K562 (cell line): ENCODE results near the gene ZNF318. TPM values are rescaled to one million over a fixed set of nuclear protein-coding genes. Genes with fewer than 3 reads are reported as not detected.

ENCODE experiments used
- ATAC-seq: fragments of 200-7000 bp; cut with Tn5 transposase; 3 replicates; pipeline ENCODE4 v1.9.1; 2020; ENCODE audit warnings: moderate library complexity
- BruUV-seq: library from RNA; stranded (reverse); fragments of 400-500 nt; replicated peaks from 2 replicates; lab custom pipeline; 2021; lab: Mats Ljungman, UMichigan
- CTCF ChIA-PET: fragments of 300-600 bp; formaldehyde crosslinking; extraction: SDS; loops from one replicate; lab custom pipeline; 2021; ENCODE audit warnings: low intra/inter-chr PET ratio; lab: Yijun Ruan, JAX
- POLR2A ChIA-PET: fragments of 300-600, 350-650 bp; sonication (Branson Sonifier 250); formaldehyde crosslinking; extraction: SDS; loops from one replicate; lab custom pipeline; 2021; ENCODE audit warnings: antibody characterized with exemption, inconsistent platforms; lab: Yijun Ruan, JAX
- DNase-seq, 4 experiments: peaks; one replicate each; pipeline versions ENCODE4 v3.0.0 to v3.0.0-alpha.2; 2011 to 2018; ENCODE audit warnings: low spot score in 3 of 4, mixed read lengths in 3 of 4; ENCODE audit errors: extremely low read depth in 1 of 4
- FAIRE-seq: peaks from 2 replicates; lab custom pipeline; 2011; peaks lifted over from hg19 to GRCh38; lab: Jason Lieb, UNC
- H2AFZ ChIP-seq: 2 replicates; pipeline ENCODE4 v1.6.0; 2011; ENCODE audit warnings: low read depth, low read length, control low read depth, inconsistent platforms
- H3K27ac ChIP-seq: fragments of 200-600 bp; 3 replicates; pipeline ENCODE4 v1.8.0; 2011; ENCODE audit warnings: low read depth, mild to moderate bottlenecking, control low read depth, inconsistent platforms, low read length, moderate library complexity, mixed read lengths; ENCODE audit errors: extremely low read depth
- H3K27me3 ChIP-seq, 2 experiments: fragments of 300-600 bp in 1 of 2; 2 replicates in 1 of 2; 3 replicates in 1 of 2; pipeline versions ENCODE4 v1.6.0 to v1.8.0; 2011; ENCODE audit warnings: inconsistent platforms in 2 of 2, low read length in 2 of 2, mild to moderate bottlenecking in 1 of 2, mixed read lengths in 1 of 2, moderate library complexity in 1 of 2; ENCODE audit not compliant: control insufficient read depth in 2 of 2, insufficient read depth in 2 of 2
- H3K36me3 ChIP-seq: fragments of 300-600 bp; 3 replicates; pipeline ENCODE4 v1.8.0; 2011; ENCODE audit warnings: mild to moderate bottlenecking, low read length, inconsistent platforms; ENCODE audit not compliant: control insufficient read depth, insufficient read depth
- H3K4me1 ChIP-seq, 2 experiments: fragments of 200-600 bp in 1 of 2; replicated peaks in 1 of 2; 2 replicates in 1 of 2; 3 replicates in 1 of 2; pipeline versions ENCODE4 v1.5.1 to v1.8.0; 2011; ENCODE audit warnings: inconsistent platforms in 2 of 2, low read length in 2 of 2, mild to moderate bottlenecking in 1 of 2, mixed read lengths in 1 of 2, moderate library complexity in 1 of 2; ENCODE audit not compliant: control insufficient read depth in 2 of 2, insufficient read depth in 2 of 2
- H3K4me2 ChIP-seq: 2 replicates; pipeline ENCODE4 v1.6.1; 2011; ENCODE audit warnings: low read length, control low read depth, inconsistent platforms, mixed read lengths; ENCODE audit not compliant: insufficient read depth
- H3K4me3 ChIP-seq: fragments of 200-600 bp; sonication (generic), shearing (Covaris generic); 2 replicates; pipeline ENCODE4 v1.5.1; 2016; ENCODE audit warnings: control low read depth, inconsistent platforms
- H3K79me2 ChIP-seq: fragments of 200-600 bp; 3 replicates; pipeline ENCODE4 v1.8.0; 2011; ENCODE audit warnings: low read length, inconsistent platforms; ENCODE audit not compliant: control insufficient read depth, insufficient read depth
- H3K9ac ChIP-seq, 2 experiments: 2 replicates each; pipeline versions ENCODE4 v1.6.0 to v1.6.1; 2011; ENCODE audit warnings: low read depth in 2 of 2, low read length in 2 of 2, control low read depth in 1 of 2, inconsistent platforms in 1 of 2, mild to moderate bottlenecking in 1 of 2, mixed read lengths in 1 of 2; ENCODE audit not compliant: insufficient read depth in 1 of 2
- H3K9me1 ChIP-seq: one replicate; pipeline ENCODE4 v1.6.0; 2011; ENCODE audit warnings: inconsistent platforms, mild to moderate bottlenecking, low read length, moderate library complexity; ENCODE audit not compliant: control insufficient read depth, insufficient read depth
- H3K9me3 ChIP-seq: replicated peaks from 2 replicates; pipeline ENCODE4 v1.5.1; 2011; ENCODE audit warnings: low read depth, low read length, inconsistent platforms; ENCODE audit not compliant: control insufficient read depth, insufficient read depth
- H4K20me1 ChIP-seq: replicated peaks from 2 replicates; pipeline ENCODE4 v1.6.1; 2011; ENCODE audit warnings: low read length, inconsistent platforms, mixed read lengths; ENCODE audit not compliant: control insufficient read depth, insufficient read depth
- GABPA ChIP-seq: fragments of 200-800 bp; sonication (Bioruptor generic); conservative IDR thresholded peaks from 2 replicates; pipeline ENCODE4 v1.6.1; 2016; ENCODE audit warnings: low read depth, missing genetic modification characterization, missing compliant biosample characterization
- PHTF2 ChIP-seq: fragments of 250-450 bp; sonication (Bioruptor Pico); IDR thresholded peaks from 2 replicates; pipeline ENCODE4 v1.5.0; 2021; ENCODE audit warnings: mild to moderate bottlenecking
- TEAD1 ChIP-seq, 2 experiments: fragments of 450-650 bp in 1 of 2; sonication (generic) in 1 of 2; formaldehyde crosslinking; IDR thresholded peaks; 2 replicates each; pipeline versions ENCODE4 v1.4.0 to v1.8.0; 2020 to 2022; ENCODE audit warnings: mild to moderate bottlenecking in 2 of 2, missing genetic modification reagents in 1 of 2
- TSC22D4 ChIP-seq: fragments of 450-650 bp; IDR thresholded peaks from 2 replicates; pipeline ENCODE4 v1.6.1; 2016; ENCODE audit warnings: missing genetic modification characterization, missing biosample characterization, control low read depth
- WGBS: fragments of 100-300 bp; shearing (Covaris generic); methylation state at CpG from one replicate; pipeline ENCODE4 v1.1.6; 2016; ENCODE audit warnings: low coverage, mixed read lengths; ENCODE audit not compliant: insufficient coverage; ENCODE audit errors: missing lambda C conversion rate; 5-methylcytosine and 5-hydroxymethylcytosine counted together
- in situ Hi-C: fragments of 300-500 bp; cut with MboI; formaldehyde crosslinking; loops from 4 replicates; pipeline ENCODE4 v1.15.0; 2018; ENCODE audit warnings: inconsistent platforms, mixed read lengths
- intact Hi-C: fragments of 100-400 bp; cut with micrococcal nuclease; formaldehyde crosslinking; loops from 2 replicates; pipeline ENCODE4 v1.14.2; 2022
- polyA plus RNA-seq, 8 experiments: library from polyadenylated mRNA; depleted of rRNA in 4 of 8; stranded (reverse) in 5 of 8; unstranded in 3 of 8; fragments of >200 nt; fragmentation: Nextera tagmentation in 2 of 8; fragmentation: Illumina TruSeq in 1 of 8; extraction: Ambion mirVana in 2 of 8; extraction: Trizol in 1 of 8; gene quantifications; 2 replicates each; pipeline versions ENCODE4 v1.2.1 to v1.2.3, GENCODE V29; 2011 to 2014; ENCODE audit warnings: inconsistent platforms in 1 of 8, missing spikeins in 1 of 8
- total RNA-seq, 7 experiments: library from RNA; depleted of rRNA in 6 of 7; stranded (reverse); fragments of >200 nt in 6 of 7; fragmentation: Illumina TruSeq in 2 of 7; extraction: Trizol in 2 of 7; gene quantifications; 2 replicates each; pipeline versions ENCODE4 v1.2.1 to v1.2.3, GENCODE V29; 2011 to 2021; ENCODE audit warnings: low replicate concordance in 1 of 7
- TF ChIP-seq, protein P1 (sequence below), 3 experiments: IDR thresholded peaks in 2 of 3; conservative IDR thresholded peaks in 1 of 3; 2 replicates each; pipeline ENCODE4 v1.5.1; 2011 to 2012; ENCODE audit warnings: low read length in 3 of 3, mild to moderate bottlenecking in 3 of 3, control low read depth in 2 of 3, improper control_type of control experiment in 1 of 3, inconsistent platforms in 1 of 3, low read depth in 1 of 3, mixed read lengths in 1 of 3, moderate library complexity in 1 of 3; ENCODE audit not compliant: insufficient read depth in 2 of 3

Gene ZNF318
- total and polyA plus RNA-seq, 9 of the 15 experiments (the other 6 are each of a cell fraction or from before 2014, with no cell fraction given) = 3.2 to 19.0 (median 9.2) TPM

DNA sequence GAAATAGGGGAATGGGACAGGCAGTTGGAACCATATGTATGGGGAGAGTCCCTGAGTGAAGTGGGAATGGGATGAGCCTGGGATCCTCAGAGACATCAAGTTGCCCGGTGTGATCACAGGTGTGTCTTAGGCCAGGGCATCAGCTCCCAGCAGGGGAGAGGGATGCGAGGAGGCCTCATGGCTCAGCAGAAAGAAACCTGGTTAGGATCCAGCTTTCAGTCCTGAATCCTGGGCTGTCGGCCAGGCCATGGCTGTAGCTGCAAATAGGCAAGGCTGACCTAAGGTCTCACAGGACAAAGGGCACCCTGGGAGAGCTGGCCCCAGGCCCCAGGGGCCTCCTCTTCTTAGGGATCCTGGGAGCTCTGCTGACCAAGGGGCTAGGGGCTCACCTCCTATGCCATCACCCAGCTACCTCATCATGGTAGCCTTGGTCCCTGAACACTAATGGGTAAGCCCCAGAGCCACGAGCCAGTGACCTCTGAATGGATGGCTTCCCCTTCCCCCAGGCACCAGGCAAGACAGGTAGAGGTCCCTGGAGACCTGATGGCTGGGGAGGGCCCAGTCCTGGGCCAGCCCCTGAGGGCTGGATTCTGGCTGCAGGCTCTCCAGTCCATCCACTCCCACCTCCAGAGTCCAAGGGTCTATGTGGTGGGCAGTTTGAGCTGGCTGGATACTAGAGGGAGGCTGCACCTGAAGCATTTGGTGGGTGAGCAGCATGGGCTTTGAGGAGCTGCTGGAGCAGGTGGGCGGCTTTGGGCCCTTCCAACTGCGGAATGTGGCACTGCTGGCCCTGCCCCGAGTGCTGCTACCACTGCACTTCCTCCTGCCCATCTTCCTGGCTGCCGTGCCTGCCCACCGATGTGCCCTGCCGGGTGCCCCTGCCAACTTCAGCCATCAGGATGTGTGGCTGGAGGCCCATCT is 71.5 kb downstream of the ZNF318 start, which contains the start of gene SLC22A7:
TSS of gene SLC22A7 (plus strand) at position 617 of the 921 bp plus-strand sequence. CDS start at position 716, 99 bp downstream.
- no peaks in the 10 kb centered on the region for H3K79me2 ChIP-seq
- H3K36me3 ChIP-seq = no peaks in the 10 kb centered on the region
- BruUV-seq = no TSS peak
- in situ Hi-C loops (no loop called here), intact Hi-C loops (no loop called here)
- TF ChIP-seq, protein P1, sequence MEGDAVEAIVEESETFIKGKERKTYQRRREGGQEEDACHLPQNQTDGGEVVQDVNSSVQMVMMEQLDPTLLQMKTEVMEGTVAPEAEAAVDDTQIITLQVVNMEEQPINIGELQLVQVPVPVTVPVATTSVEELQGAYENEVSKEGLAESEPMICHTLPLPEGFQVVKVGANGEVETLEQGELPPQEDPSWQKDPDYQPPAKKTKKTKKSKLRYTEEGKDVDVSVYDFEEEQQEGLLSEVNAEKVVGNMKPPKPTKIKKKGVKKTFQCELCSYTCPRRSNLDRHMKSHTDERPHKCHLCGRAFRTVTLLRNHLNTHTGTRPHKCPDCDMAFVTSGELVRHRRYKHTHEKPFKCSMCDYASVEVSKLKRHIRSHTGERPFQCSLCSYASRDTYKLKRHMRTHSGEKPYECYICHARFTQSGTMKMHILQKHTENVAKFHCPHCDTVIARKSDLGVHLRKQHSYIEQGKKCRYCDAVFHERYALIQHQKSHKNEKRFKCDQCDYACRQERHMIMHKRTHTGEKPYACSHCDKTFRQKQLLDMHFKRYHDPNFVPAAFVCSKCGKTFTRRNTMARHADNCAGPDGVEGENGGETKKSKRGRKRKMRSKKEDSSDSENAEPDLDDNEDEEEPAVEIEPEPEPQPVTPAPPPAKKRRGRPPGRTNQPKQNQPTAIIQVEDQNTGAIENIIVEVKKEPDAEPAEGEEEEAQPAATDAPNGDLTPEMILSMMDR (IDR thresholded peaks at IDR 0.05 in 2 of 3, conservative IDR thresholded peaks at IDR 0.05 in 1 of 3; ENCODE audit: insufficient read depth in 2 of 3, low read depth in 1 of 3, low read length in 3 of 3) = no peak
- no peak for TF ChIP-seq GABPA (tag)
- TF ChIP-seq PHTF2 = no peak
- TF ChIP-seq TEAD1 (CRISPR knock-in tag; IDR thresholded peaks at IDR 0.05) = no peak
- TF ChIP-seq TSC22D4 = no peak
- no peaks in the 10 kb centered on the region for H3K9me3 ChIP-seq
- WGBS = under 1% methylated on average over 10 of the region's 10 CpGs
- H2AFZ ChIP-seq = no peak within 1 kb of the TSS
- no peak within 1 kb of the TSS for H3K27ac ChIP-seq
- no peak within 1 kb of the TSS for H3K4me2 ChIP-seq
- H3K9me1 ChIP-seq = peaks cover 2% of the 10 kb centered on the region
- POLR2A ChIA-PET = interaction anchor here (0.5 to 1.3 kb wide), 9 partner anchors 9 to 220 kb away, joined by 3 to 7 read pairs (median 3); no protein-coding TSS in a partner anchor
- ATAC-seq (no peak), DNase-seq (no peak), FAIRE-seq (no peak)
- H4K20me1 ChIP-seq = 0 out of 2 replicates have a peak, but pooled peaks cover 7% of the 10 kb centered on the region
- H3K9ac ChIP-seq = peak within 1 kb of the TSS in 1 of 2 experiments; percentile 39; a peak in 2 of 4 replicates
- CTCF ChIA-PET = no interaction called here
- peaks cover 34 to 54% of the 10 kb centered on the region in 2 experiments; a peak in 4 of 5 replicates for H3K27me3 ChIP-seq
- peaks cover 0 to 6% of the 10 kb centered on the region in 2 experiments; a peak in 3 of 5 replicates for H3K4me1 ChIP-seq
- no peak within 1 kb of the TSS for H3K4me3 ChIP-seq
